ENCODE data around the gene RNPEPL1. TPM values are rescaled to one million over a fixed set of nuclear protein-coding genes. Genes with fewer than 3 reads are reported as not detected.

The RNPEPL1 gene
- total RNA-seq, 1 experiment from 2014 or later = 80.6 TPM

- H3K4me3 Mint-ChIP-seq (ENCODE audit: low read depth, unreplicated experiment) = peak overlapping the region; percentile 85
- intact Hi-C loops (cut with micrococcal nuclease; ENCODE audit: unreplicated experiment) = no loop called here
- peak overlapping the region; percentile 88 for H3K27ac Mint-ChIP-seq (ENCODE audit: unreplicated experiment)
- peaks cover 82% of the 10 kb centered on the region for H3K36me3 Mint-ChIP-seq (ENCODE audit: insufficient read depth, unreplicated experiment)
- peaks cover 32% of the 10 kb centered on the region for H3K4me1 Mint-ChIP-seq (ENCODE audit: low read depth, unreplicated experiment)
- no peaks in the 10 kb centered on the region for H3K9me3 Mint-ChIP-seq (ENCODE audit: low read depth, unreplicated experiment)
- H3K27me3 Mint-ChIP-seq (ENCODE audit: unreplicated experiment) = no peaks in the 10 kb centered on the region
- TF ChIP-seq, protein P1, sequence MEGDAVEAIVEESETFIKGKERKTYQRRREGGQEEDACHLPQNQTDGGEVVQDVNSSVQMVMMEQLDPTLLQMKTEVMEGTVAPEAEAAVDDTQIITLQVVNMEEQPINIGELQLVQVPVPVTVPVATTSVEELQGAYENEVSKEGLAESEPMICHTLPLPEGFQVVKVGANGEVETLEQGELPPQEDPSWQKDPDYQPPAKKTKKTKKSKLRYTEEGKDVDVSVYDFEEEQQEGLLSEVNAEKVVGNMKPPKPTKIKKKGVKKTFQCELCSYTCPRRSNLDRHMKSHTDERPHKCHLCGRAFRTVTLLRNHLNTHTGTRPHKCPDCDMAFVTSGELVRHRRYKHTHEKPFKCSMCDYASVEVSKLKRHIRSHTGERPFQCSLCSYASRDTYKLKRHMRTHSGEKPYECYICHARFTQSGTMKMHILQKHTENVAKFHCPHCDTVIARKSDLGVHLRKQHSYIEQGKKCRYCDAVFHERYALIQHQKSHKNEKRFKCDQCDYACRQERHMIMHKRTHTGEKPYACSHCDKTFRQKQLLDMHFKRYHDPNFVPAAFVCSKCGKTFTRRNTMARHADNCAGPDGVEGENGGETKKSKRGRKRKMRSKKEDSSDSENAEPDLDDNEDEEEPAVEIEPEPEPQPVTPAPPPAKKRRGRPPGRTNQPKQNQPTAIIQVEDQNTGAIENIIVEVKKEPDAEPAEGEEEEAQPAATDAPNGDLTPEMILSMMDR (IDR thresholded peaks at IDR 0.05; ENCODE audit: unreplicated experiment) = no peak
- CTCF ChIA-PET = interaction anchor here (1.2 to 1.4 kb wide), 3 partner anchors 11 to 36 kb away, joined by 3 to 4 read pairs (median 3); partner anchors contain the start of gene CAPN10
- DNase-seq = peak; percentile 66
- BruUV-seq (replicated peaks) = no TSS peak
Measured at GRCh38 chr2:240568678-240569522, 616 bp downstream of the RNPEPL1 start.

DNA sequence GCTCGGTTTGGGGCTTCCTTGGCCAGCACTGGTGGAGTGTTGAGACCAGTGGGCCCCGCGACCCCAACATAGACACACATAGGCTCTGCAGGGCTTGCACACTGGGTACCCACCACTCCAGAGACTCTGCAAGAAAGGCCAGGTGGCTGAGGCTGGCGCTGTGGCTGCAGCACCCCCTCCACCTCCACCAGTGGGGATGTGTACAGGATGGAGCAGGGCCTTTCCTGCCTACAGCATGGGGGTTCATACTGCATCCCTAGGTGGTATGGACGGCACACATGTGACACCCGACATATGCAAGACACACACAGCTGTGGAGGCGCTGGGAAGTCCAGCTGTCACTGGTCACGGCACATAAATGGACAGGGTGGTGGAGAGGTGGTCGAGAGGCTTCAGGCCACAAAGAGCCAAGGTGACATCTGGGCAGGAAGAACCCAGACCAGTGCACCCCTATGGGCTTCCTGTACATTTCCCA lies 1.3 kb downstream of the RNPEPL1 start:
- H3K27ac Mint-ChIP-seq (ENCODE audit: unreplicated experiment) = peak overlapping the region; percentile 88
- H3K27me3 Mint-ChIP-seq (ENCODE audit: unreplicated experiment) = no peaks in the 10 kb centered on the region
- DNase-seq = no peak
- peaks cover 25% of the 10 kb centered on the region for H3K4me1 Mint-ChIP-seq (ENCODE audit: low read depth, unreplicated experiment)
- TSS peak; percentile 20 for BruUV-seq (replicated peaks)
- no peaks in the 10 kb centered on the region for H3K9me3 Mint-ChIP-seq (ENCODE audit: low read depth, unreplicated experiment)
- peaks cover 83% of the 10 kb centered on the region for H3K36me3 Mint-ChIP-seq (ENCODE audit: insufficient read depth, unreplicated experiment)
- H3K4me3 Mint-ChIP-seq (ENCODE audit: low read depth, unreplicated experiment) = peak overlapping the region; percentile 85
- CTCF ChIA-PET = interaction anchor here (1.2 to 1.4 kb wide), 3 partner anchors 10 to 35 kb away, joined by 3 to 4 read pairs (median 3); partner anchors contain the start of gene CAPN10
- intact Hi-C loops (cut with micrococcal nuclease; ENCODE audit: unreplicated experiment) = no loop called here
- TF ChIP-seq, protein P1 (IDR thresholded peaks at IDR 0.05; ENCODE audit: unreplicated experiment) = no peak

DNA sequence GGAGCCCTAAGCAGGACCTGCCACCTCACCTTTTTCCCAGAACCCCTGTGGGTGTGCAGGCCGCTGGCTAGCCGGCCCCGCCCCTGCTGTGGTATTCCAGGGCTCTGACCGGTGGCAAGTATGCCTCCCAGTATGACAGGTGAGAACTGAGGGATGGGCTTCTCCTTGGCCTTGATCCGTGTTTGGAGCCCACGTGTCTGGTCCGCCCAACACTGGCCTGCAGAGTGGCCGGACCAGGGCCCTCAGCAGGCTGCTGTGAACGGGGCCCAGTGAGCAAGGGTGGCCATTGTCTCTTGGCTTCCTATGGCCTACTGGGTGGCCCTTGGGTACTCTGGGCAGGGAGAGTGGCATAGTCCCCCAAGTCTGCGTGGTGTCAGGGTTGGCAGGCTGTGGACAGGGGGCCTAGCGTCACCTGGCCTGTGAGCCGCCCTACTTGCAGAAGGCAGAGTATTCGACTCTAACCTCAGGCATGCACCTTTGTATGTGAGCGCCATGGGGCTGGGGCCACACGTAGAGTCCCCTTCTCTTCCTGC lies 1.8 kb downstream of the RNPEPL1 start:
- intact Hi-C loops (cut with micrococcal nuclease; ENCODE audit: unreplicated experiment) = no loop called here
- CTCF ChIA-PET = interaction anchor here (1.3 to 1.4 kb wide), 2 partner anchors 10 to 17 kb away, joined by 3 to 4 read pairs; partner anchors contain the start of gene CAPN10
- H3K36me3 Mint-ChIP-seq (ENCODE audit: insufficient read depth, unreplicated experiment) = peaks cover 81% of the 10 kb centered on the region
- peak overlapping the region; percentile 88 for H3K27ac Mint-ChIP-seq (ENCODE audit: unreplicated experiment)
- TF ChIP-seq, protein P1 (IDR thresholded peaks at IDR 0.05; ENCODE audit: unreplicated experiment) = no peak
- peak overlapping the region; percentile 85 for H3K4me3 Mint-ChIP-seq (ENCODE audit: low read depth, unreplicated experiment)
- no peaks in the 10 kb centered on the region for H3K9me3 Mint-ChIP-seq (ENCODE audit: low read depth, unreplicated experiment)
- peak; percentile 42 for DNase-seq
- H3K27me3 Mint-ChIP-seq (ENCODE audit: unreplicated experiment) = no peaks in the 10 kb centered on the region
- H3K4me1 Mint-ChIP-seq (ENCODE audit: low read depth, unreplicated experiment) = peaks cover 20% of the 10 kb centered on the region
- no TSS peak for BruUV-seq (replicated peaks)

DNA sequence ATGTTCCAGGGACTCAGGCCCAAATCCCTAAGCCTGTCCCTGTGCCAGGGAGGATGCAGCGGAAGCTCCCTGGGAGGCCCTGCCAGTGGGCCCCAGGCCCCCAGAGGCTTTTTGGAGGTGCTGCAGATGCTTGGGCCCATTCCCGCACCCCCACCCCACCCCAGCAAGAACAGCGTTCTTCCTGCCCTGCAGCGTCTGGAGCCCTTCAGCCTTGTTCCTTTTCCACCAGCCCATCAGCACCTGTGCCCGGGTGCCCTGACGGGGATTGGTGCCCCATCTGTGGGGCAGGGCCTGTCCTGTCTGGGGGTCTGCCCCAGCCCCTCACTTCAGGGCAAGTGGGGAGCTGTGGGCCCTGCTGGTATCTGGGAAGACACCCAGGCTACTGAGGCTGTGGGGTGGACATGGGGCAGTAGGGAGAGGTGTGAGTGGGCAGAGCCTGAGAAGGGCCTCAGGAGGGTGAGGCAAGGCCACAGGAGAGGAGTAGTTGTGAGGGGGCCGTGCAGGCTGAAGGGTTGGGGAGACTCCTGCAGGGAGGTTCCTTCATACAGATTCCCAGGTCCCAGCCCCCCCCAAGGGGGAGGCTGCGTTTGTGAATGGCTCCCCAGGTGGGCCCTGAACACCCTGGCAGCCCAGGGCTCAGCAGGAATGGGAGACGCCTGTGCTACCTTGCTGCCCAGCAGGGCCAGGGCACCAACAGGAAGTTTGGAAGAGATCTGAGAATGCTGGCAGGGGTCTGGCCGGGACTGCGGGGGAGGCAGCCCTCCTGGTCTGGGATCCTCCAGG lies 2.4 kb downstream of the RNPEPL1 start:
- BruUV-seq (replicated peaks) = no TSS peak
- peaks cover 81% of the 10 kb centered on the region for H3K36me3 Mint-ChIP-seq (ENCODE audit: insufficient read depth, unreplicated experiment)
- CTCF ChIA-PET = no interaction called here
- TF ChIP-seq, protein P1 (IDR thresholded peaks at IDR 0.05; ENCODE audit: unreplicated experiment) = no peak
- H3K4me3 Mint-ChIP-seq (ENCODE audit: low read depth, unreplicated experiment) = no peak overlapping the region
- intact Hi-C loops (cut with micrococcal nuclease; ENCODE audit: unreplicated experiment) = no loop called here
- H3K27ac Mint-ChIP-seq (ENCODE audit: unreplicated experiment) = no peak overlapping the region
- DNase-seq = no peak
- H3K27me3 Mint-ChIP-seq (ENCODE audit: unreplicated experiment) = no peaks in the 10 kb centered on the region
- H3K4me1 Mint-ChIP-seq (ENCODE audit: low read depth, unreplicated experiment) = peaks cover 13% of the 10 kb centered on the region
- H3K9me3 Mint-ChIP-seq (ENCODE audit: low read depth, unreplicated experiment) = no peaks in the 10 kb centered on the region
